KOPT-K1 (cell line): ENCODE results near the gene DPH6.
"Not testable (repeated sequence)": the region's sequence is repeated elsewhere in the genome, so short reads cannot be mapped to it uniquely, and the experiment has no call there.

ENCODE experiments used
- H3K27ac ChIP-seq: fragments of 200-600 bp; sonication (generic); 2 replicates; pipeline ENCODE4 v1.5.1; 2016; ENCODE audit warnings: antibody characterized with exemption, mild to moderate bottlenecking, low read depth, low read length; ENCODE audit not compliant: poor library complexity, severe bottlenecking
- H3K36me3 ChIP-seq: fragments of 200-600 bp; sonication (generic); 2 replicates; pipeline ENCODE4 v1.5.1; 2017; ENCODE audit warnings: antibody characterized with exemption, mild to moderate bottlenecking, low read length, moderate library complexity; ENCODE audit not compliant: insufficient read depth
- H3K9me3 ChIP-seq: fragments of 200-600 bp; sonication (generic); 2 replicates; pipeline ENCODE4 v1.5.1; 2017; ENCODE audit warnings: antibody characterized with exemption, low read length, mild to moderate bottlenecking; ENCODE audit not compliant: insufficient read depth, poor library complexity, severe bottlenecking

Gene DPH6

DNA sequence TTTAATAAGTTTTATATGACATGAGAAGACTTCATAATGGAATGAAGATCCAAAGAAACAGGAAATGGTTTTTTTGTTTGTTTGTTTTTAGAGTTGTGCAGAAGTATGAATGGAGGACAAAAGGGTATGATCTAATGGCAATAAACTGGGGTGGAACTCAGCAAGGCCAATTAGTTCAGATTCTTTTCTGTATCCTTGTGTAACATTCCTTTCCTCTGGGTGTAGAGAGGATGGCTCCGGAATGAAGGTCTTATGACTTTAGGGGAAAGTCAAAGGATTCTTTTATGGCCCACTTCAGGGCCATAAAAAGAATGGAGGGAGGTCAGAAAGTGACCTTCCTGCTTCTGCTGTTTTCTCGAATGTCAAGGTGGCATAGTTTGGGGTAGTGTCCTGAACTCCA, 152.6 kb downstream of the DPH6 start:
- no peaks in the 10 kb centered on the region for H3K36me3 ChIP-seq
- H3K9me3 ChIP-seq = no peaks in the 10 kb centered on the region
- H3K27ac ChIP-seq = no peak overlapping the region

DNA sequence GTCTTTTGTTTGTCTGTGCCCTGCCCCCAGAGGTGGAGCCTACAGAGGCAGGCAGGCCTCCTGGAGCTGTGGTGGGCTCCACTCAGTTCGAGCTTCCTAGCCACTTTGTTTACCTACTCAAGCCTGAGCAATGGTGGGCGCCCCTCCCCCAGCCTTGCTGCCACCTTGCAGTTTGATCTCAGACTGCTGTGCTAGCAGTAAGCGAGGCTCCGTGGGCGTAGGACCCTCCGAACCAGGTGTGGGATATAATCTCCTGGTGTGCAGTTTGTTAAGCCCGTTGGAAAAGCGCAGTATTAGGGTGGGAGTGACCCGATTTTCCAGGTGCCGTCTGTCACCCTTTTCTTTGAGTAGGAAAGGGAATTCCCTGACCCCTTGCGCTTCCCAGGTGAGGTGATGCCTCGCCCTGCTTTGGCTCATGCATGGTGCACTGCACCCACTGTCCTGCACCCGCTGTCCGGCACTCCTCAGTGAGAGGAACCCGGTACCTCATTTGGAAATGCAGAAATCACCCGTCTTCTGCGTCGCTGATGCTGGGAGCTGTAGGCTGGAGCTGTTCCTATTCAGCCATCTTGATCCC, 154.5 kb downstream of the DPH6 start:
- H3K36me3 ChIP-seq, H3K9me3 ChIP-seq, H3K27ac ChIP-seq: not testable (repeated sequence)

- H3K36me3 ChIP-seq = no peaks in the 10 kb centered on the region
- no peaks in the 10 kb centered on the region for H3K9me3 ChIP-seq
- no peak overlapping the region for H3K27ac ChIP-seq
Measured at GRCh38 chr15:35383506-35383905, 162.5 kb downstream of the DPH6 start.

DNA sequence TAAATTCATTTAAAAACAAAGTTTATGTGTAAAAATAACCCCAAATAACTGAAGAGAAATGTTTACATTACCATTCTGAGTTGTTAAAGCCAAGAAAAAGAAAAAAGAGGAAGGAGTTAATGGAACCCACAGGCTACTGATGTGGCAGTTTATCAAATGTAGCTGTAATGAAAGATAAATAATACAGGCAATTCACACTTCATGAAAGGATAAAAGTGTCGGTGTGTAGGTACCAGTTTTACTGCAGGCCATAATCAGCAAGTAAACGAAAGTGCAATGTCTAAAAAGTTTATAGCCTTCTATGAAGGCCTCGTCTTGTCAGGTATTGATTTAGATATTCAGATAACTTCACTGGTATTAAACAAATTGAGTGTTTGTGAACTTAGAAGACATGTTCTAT, 164.6 kb downstream of the DPH6 start:
- Histone ChIP-seq H3K9me3 (no peaks in the 10 kb centered on the region), H3K27ac (no peak overlapping the region), H3K36me3 (no peaks in the 10 kb centered on the region)

GRCh38 chr15:35379972-35380371, 166.0 kb downstream of the DPH6 start:
- H3K36me3 ChIP-seq = no peaks in the 10 kb centered on the region
- no peak overlapping the region for H3K27ac ChIP-seq
- H3K9me3 ChIP-seq = no peaks in the 10 kb centered on the region

- not testable (repeated sequence) for H3K9me3 ChIP-seq, H3K36me3 ChIP-seq, H3K27ac ChIP-seq
Measured at GRCh38 chr15:35378454-35378853, 167.5 kb downstream of the DPH6 start.

GRCh38 chr15:35376707-35377106, 169.3 kb downstream of the DPH6 start:
- Histone ChIP-seq H3K36me3 (no peaks in the 10 kb centered on the region), H3K9me3 (no peaks in the 10 kb centered on the region), H3K27ac (no peak overlapping the region)

- Histone ChIP-seq H3K27ac (no peak overlapping the region), H3K36me3 (no peaks in the 10 kb centered on the region), H3K9me3 (no peaks in the 10 kb centered on the region)
Measured at GRCh38 chr15:35374661-35375060, 171.3 kb downstream of the DPH6 start.

DNA sequence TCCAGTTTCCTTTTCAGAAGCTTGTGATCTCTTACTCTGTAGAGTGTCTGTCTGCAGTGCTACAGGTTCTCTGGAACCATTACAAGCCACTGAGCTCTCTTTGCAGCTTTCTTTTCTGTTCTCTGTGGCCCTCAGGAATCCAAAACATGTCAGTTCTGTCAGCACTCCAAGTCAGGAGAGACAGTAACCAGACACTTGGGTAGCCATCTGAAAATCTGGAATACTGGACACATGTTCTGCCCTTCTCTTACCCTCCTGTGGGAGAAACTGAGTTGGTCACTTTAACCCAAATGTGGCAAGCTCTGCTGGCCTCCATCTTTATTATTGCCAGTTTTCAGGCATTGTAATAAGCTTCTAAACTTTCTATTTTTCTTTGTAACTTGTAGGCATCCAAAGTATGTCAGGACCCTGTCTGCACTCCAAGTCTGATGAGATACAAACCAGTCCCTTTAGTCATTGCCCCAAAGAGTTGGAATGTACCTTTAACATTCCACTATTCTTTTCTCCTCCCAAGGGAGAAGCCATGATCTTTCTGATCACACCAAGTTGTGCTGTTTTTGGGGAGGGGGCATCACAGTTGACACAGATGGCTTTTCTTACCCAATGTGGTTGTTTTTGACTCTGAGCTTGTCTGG, 183.7 kb downstream of the DPH6 start:
- Histone ChIP-seq H3K9me3 (peaks cover 10% of the 10 kb centered on the region), H3K27ac (no peak overlapping the region), H3K36me3 (no peaks in the 10 kb centered on the region)

- H3K9me3 ChIP-seq = no peaks in the 10 kb centered on the region
- no peaks in the 10 kb centered on the region for H3K36me3 ChIP-seq
- no peak overlapping the region for H3K27ac ChIP-seq
Measured at GRCh38 chr15:35358824-35359223, 187.1 kb downstream of the DPH6 start.

DNA sequence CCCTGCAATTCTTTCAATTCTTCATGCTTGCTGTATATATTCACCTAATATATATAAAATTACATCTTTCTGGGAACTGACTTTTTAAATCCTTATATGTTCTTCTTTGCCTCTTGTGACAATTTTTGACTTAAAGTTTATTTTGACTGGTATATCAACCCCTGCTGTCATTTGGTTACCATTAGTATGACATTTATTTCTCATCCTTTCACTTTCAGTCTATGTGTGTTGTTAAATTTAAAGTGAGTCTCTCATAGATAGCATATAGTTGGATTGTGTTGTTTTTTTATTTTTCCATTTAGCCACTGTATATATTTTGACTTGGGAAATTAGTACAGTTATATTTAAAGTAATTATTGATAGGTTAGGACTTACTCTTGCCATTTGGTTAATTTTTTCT, 194.9 kb downstream of the DPH6 start:
- Histone ChIP-seq H3K9me3 (no peaks in the 10 kb centered on the region), H3K27ac (no peak overlapping the region), H3K36me3 (no peaks in the 10 kb centered on the region)

DNA sequence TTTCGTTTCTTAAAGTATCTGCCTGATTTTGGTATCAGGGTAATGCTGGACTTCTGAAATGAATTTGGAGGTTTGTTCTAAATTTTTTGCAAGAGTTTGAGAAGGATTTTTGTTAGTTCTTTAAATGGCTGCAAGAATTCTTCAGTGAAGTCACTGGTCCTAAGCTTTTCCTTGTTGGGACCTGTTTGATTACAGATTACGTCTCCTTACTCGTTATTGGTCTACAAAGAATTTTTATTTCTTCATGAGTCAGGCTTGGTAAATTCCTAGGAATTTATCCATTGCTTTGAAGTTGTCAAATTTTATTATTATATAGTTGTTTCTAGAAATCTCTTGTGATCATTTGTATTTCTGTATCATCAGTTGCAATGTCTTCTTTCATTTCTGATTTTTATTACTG, 196.0 kb downstream of the DPH6 start:
- H3K9me3 ChIP-seq = no peaks in the 10 kb centered on the region
- H3K36me3 ChIP-seq = no peaks in the 10 kb centered on the region
- no peak overlapping the region for H3K27ac ChIP-seq

DNA sequence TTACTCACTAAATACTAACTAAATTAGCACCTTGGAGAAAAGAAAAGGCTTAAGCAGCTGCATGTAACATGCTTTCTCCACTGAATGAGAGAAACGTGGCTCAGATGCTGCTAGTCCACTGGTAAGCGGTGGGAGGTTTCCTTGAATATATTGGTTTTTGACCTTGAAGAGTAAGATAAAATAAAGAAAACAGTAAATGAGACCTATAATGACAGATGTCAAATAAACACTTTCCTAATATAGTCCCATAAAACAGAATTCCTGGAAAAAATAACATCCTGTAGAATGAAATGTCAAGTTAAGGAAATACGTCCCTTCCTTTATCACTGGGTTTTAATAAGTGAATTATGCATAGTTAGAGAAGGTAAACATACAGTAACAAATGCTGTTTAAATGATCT, 215.0 kb downstream of the DPH6 start:
- no peaks in the 10 kb centered on the region for H3K9me3 ChIP-seq
- H3K36me3 ChIP-seq = no peaks in the 10 kb centered on the region
- H3K27ac ChIP-seq = no peak overlapping the region

DNA sequence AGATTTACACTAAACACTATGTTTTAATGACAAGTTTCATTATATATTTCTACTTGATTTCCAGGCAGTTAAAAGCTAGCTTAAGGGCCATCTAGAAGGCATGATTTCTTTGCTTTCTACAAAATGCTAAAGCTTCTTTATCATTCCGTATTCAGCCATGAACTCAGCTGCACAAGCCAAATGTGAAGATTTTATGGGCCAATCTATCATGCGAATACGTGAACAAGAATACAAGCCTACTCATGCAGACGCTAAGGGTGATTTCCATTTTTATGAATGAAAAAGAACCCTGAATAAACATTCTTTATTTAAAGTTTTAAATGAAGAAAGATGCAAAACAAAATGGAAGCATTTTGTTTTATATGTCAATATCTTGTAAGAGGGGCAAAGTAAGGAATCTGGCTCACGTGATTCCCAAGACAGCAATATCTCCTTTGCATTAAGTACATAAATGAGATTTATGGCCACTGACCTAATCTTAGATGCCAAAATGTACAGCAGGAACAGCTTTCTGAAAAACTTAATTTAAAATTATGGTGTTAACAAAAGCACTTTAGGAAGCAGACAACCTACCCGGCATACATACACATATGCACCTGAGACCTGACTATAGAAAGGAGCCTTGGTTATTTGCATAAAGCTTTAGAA, 215.8 kb downstream of the DPH6 start:
- Histone ChIP-seq H3K36me3 (no peaks in the 10 kb centered on the region), H3K27ac (no peak overlapping the region)

DNA sequence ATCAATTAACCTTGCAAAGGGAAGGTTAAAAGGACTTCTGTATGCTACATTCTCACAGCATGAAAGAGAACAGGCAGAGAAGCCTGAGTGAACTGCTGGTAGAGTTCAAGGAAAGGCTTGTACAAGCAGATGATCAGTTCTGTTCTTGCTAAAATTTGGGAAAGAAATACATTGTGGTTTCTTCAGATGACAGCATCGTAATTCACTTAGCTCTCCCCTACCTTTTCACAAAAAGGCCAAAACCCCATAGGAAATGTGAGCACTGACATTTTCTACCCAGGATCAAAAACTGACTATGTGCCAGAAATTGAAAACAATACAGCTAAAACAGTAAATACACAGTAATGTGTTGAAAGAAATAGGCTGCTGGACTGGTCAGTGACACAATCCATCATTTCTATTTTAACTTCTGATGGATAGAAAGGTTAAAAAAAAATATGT, 216.4 kb downstream of the DPH6 start:
- Histone ChIP-seq H3K36me3 (no peaks in the 10 kb centered on the region), H3K9me3 (no peaks in the 10 kb centered on the region), H3K27ac (no peak overlapping the region)

More for the DNA sequence above, 215.8 kb downstream of the DPH6 start:
- H3K9me3 ChIP-seq = no peaks in the 10 kb centered on the region

DNA sequence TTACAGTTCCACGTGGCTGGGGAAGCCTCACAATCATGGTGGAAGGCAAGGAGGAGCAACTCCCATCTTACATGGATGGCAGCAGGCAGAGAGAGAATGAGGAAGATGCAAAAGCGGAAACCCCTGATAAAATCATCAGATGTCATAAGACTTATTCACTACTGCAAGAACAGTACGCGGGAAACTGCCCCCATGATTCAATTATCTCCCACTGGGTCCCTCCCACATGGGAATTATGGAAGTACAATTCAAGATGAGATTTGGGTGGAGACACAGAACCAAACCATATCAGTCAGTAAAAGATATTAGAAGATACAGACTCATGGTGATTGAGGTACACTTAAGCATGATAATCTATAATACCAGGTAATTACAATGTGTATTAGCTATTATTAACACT, 217.1 kb downstream of the DPH6 start:
- H3K36me3 ChIP-seq, H3K9me3 ChIP-seq, H3K27ac ChIP-seq: not testable (repeated sequence)
